PC-3 (cell line): ENCODE measurements around the gene MICALL1.

Experiments used
- EZH2 ChIP-seq: fragments of 300-600 bp; sonication (generic); IDR thresholded peaks from one replicate; pipeline ENCODE4 v1.6.1; 2017; ENCODE audit warnings: antibody characterized with exemption, mild to moderate bottlenecking, low read length; ENCODE audit not compliant: unreplicated experiment
- EZH2phosphoT487 ChIP-seq: fragments of 300-600 bp; sonication (generic); IDR thresholded peaks from 2 replicates; pipeline ENCODE4 v1.6.1; 2018; ENCODE audit warnings: mild to moderate bottlenecking, antibody characterized with exemption, low read length, borderline replicate concordance
- TF ChIP-seq, protein P1 (sequence below): fragments of 300-600 bp; sonication (generic); conservative IDR thresholded peaks from 2 replicates; pipeline ENCODE4 v1.5.1; 2017; ENCODE audit warnings: antibody characterized with exemption, low read depth, mild to moderate bottlenecking, low read length

DNA sequence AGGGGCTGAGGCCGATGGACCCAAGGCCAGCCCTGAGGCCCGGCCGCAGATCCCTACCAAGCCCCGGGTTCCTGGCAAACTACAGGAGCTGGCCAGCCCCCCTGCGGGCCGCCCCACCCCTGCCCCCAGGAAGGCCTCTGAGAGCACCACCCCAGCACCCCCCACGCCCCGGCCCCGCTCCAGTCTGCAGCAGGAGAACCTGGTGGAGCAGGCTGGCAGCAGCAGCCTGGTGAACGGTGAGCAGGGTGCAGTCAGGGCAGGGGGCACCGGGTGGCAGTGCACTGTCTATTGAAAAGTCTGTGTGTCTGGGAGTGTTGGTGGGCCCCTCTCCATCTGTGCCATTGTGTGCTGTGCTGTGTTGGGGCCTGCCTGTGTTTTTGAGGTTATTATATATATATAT, 16.1 kb downstream of the MICALL1 start:
- TF ChIP-seq, protein P1, sequence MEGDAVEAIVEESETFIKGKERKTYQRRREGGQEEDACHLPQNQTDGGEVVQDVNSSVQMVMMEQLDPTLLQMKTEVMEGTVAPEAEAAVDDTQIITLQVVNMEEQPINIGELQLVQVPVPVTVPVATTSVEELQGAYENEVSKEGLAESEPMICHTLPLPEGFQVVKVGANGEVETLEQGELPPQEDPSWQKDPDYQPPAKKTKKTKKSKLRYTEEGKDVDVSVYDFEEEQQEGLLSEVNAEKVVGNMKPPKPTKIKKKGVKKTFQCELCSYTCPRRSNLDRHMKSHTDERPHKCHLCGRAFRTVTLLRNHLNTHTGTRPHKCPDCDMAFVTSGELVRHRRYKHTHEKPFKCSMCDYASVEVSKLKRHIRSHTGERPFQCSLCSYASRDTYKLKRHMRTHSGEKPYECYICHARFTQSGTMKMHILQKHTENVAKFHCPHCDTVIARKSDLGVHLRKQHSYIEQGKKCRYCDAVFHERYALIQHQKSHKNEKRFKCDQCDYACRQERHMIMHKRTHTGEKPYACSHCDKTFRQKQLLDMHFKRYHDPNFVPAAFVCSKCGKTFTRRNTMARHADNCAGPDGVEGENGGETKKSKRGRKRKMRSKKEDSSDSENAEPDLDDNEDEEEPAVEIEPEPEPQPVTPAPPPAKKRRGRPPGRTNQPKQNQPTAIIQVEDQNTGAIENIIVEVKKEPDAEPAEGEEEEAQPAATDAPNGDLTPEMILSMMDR = no peak
- no peak for TF ChIP-seq EZH2
- TF ChIP-seq EZH2phosphoT487 = no peak
